Lower leg skin (tissue), 3 donors: ENCODE measurements around the gene CDR2L.
"Not testable (repeated sequence)": the region's sequence is repeated elsewhere in the genome, so short reads cannot be mapped to it uniquely, and the experiment has no call there.

Experiments used
- POLR2A ChIP-seq, 2 donors: fragments of 450-650 bp; IDR thresholded peaks; one replicate each; pipeline ENCODE4 v1.6.1; 2016 to 2017; ENCODE audit warnings: antibody characterized with exemption in 2 of 2, mild to moderate bottlenecking in 1 of 2, moderate library complexity in 1 of 2
- TF ChIP-seq, protein P1 (sequence below), 3 donors: fragments of 450-650 bp; IDR thresholded peaks; one replicate each; pipeline ENCODE4 v1.5.1; 2016; ENCODE audit warnings: antibody characterized with exemption in 3 of 3, mild to moderate bottlenecking in 3 of 3, moderate library complexity in 2 of 3

DNA sequence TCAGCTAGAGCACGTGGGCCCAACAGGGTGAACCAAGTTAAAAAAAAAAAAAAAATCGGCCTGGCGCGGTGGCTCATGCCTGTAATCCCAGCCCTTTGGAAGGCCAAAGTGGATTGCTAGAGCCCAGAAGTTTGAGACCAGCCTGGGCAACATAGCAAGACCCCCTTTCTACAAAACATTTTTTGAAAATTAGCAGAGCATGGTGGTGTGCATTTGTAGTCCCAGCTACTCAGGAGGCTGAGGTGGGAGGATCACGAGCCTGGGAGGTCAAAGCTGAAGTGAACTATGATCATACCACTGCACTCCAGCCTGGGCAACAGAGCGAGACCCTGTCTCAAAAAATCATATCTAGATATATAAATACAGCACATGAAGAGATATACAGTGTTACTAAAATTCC, 18.7 kb downstream of the CDR2L start:
- not testable (repeated sequence) for TF ChIP-seq POLR2A (IDR thresholded peaks at IDR 0.05)
- TF ChIP-seq, protein P1, sequence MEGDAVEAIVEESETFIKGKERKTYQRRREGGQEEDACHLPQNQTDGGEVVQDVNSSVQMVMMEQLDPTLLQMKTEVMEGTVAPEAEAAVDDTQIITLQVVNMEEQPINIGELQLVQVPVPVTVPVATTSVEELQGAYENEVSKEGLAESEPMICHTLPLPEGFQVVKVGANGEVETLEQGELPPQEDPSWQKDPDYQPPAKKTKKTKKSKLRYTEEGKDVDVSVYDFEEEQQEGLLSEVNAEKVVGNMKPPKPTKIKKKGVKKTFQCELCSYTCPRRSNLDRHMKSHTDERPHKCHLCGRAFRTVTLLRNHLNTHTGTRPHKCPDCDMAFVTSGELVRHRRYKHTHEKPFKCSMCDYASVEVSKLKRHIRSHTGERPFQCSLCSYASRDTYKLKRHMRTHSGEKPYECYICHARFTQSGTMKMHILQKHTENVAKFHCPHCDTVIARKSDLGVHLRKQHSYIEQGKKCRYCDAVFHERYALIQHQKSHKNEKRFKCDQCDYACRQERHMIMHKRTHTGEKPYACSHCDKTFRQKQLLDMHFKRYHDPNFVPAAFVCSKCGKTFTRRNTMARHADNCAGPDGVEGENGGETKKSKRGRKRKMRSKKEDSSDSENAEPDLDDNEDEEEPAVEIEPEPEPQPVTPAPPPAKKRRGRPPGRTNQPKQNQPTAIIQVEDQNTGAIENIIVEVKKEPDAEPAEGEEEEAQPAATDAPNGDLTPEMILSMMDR (IDR thresholded peaks at IDR 0.05), result not testable (repeated sequence)
